ENCODE measurements around the gene BMF. TPM values are rescaled to one million over a fixed set of nuclear protein-coding genes. Genes with fewer than 3 reads are reported as not detected.

BMF gene
- polyA plus RNA-seq, 2 of the 4 experiments (the other 2 are of a cell fraction) = 1.4 to 1.6 TPM

DNA sequence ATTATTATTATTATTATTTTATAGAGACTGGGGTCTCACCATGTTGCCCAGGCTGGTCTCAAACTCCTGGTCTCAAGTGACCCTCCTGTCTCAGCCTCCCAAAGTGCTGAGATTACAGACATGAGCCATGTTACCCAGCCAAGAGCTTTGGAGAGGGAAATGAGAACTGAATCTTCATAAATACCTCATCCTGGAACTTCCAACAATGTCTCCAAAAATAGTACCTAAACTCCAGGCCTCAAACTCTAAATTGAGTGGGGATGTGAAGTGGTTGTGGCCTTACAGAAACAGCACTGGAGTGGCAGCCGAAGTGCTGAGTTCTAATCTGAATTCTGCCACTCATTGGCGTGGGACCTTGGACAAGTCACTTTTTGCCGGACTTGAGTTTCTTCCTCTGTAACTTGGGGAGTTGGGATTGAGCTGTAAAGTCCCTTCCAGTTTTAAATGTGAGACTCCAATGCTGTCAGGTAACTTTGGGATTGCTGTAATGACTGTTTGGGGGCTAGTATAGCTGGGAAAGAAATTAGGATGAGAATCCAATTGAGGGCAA is 59.7 kb downstream of the BMF start:
- CTCF ChIA-PET = interaction anchor here (0.6 to 12.9 kb wide), 6 partner anchors 47 to 1350 kb away, joined by 3 to 174 read pairs (median 22); partner anchors contain the start of gene BMF
- POLR2A ChIA-PET = no interaction called here
- FAIRE-seq = no peak

DNA sequence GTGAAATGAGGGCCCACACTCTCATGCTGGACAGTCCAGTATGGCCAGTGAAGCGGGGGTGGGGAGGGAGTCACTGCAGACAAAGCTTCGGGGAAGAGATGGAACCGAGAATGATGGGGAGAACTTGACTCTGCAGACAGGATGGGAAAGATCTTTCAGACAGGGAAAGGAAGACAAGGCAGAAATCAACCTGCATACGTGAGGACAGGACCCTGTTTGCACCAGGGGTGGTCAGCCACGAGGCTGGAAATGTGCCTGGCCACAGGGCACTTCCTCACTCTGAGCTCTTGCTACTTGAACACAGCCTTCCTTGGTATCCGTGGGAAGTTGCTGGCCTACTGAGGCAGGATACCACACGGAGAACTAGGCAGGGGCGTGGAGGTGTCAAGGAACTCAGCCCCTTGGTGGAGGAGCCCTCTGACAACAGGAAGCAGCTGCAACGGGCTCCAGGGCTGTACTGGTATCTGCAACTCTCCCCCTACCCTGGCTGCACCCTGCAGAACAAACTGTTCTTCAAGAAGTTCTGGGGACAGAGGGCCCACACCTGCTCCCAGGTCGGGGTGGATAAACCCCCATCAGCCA is 60.4 kb downstream of the BMF start:
- H3K4me3 ChIP-seq = no peak overlapping the region
- 90% methylated on average over 10 of the region's 10 CpGs for WGBS (ENCODE audit: missing lambda C conversion rate)
- TF ChIP-seq HDAC2 (IDR thresholded peaks at IDR 0.05) (no peak), GATA3 (IDR thresholded peaks at IDR 0.05; ENCODE audit: borderline replicate concordance) (no peak), RFX5 (IDR thresholded peaks at IDR 0.05) (no peak), HEYL (CRISPR knock-in tag; IDR thresholded peaks at IDR 0.05) (no peak), JUNB (IDR thresholded peaks at IDR 0.05) (no peak), FOXS1 (CRISPR knock-in tag; IDR thresholded peaks at IDR 0.05) (no peak), RCOR1 (IDR thresholded peaks at IDR 0.05; ENCODE audit: low read depth, low read length) (no peak)
- TF ChIP-seq, protein P1, sequence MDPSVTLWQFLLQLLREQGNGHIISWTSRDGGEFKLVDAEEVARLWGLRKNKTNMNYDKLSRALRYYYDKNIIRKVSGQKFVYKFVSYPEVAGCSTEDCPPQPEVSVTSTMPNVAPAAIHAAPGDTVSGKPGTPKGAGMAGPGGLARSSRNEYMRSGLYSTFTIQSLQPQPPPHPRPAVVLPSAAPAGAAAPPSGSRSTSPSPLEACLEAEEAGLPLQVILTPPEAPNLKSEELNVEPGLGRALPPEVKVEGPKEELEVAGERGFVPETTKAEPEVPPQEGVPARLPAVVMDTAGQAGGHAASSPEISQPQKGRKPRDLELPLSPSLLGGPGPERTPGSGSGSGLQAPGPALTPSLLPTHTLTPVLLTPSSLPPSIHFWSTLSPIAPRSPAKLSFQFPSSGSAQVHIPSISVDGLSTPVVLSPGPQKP (IDR thresholded peaks at IDR 0.05; ENCODE audit: low read depth, low read length) = no peak
- TF ChIP-seq, protein P2, sequence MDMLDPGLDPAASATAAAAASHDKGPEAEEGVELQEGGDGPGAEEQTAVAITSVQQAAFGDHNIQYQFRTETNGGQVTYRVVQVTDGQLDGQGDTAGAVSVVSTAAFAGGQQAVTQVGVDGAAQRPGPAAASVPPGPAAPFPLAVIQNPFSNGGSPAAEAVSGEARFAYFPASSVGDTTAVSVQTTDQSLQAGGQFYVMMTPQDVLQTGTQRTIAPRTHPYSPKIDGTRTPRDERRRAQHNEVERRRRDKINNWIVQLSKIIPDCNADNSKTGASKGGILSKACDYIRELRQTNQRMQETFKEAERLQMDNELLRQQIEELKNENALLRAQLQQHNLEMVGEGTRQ (IDR thresholded peaks at IDR 0.05) = no peak
- TF ChIP-seq, protein P3, sequence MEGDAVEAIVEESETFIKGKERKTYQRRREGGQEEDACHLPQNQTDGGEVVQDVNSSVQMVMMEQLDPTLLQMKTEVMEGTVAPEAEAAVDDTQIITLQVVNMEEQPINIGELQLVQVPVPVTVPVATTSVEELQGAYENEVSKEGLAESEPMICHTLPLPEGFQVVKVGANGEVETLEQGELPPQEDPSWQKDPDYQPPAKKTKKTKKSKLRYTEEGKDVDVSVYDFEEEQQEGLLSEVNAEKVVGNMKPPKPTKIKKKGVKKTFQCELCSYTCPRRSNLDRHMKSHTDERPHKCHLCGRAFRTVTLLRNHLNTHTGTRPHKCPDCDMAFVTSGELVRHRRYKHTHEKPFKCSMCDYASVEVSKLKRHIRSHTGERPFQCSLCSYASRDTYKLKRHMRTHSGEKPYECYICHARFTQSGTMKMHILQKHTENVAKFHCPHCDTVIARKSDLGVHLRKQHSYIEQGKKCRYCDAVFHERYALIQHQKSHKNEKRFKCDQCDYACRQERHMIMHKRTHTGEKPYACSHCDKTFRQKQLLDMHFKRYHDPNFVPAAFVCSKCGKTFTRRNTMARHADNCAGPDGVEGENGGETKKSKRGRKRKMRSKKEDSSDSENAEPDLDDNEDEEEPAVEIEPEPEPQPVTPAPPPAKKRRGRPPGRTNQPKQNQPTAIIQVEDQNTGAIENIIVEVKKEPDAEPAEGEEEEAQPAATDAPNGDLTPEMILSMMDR (IDR thresholded peaks at IDR 0.05) = no peak
- peaks cover 47% of the 10 kb centered on the region for H3K4me1 ChIP-seq
- no peak for DNase-seq (ENCODE audit: low read depth in 1 of 2, low spot score in 1 of 2)
- ChIA-PET CTCF (interaction anchor here (0.6 to 12.9 kb wide), 8 partner anchors 11 to 1349 kb away, joined by 3 to 174 read pairs (median 5); partner anchors contain the start of genes BMF and BUB1B), POLR2A (interaction anchor here (1.2 kb wide), 1 partner anchor 61 kb away, joined by 5 read pairs; the partner anchor contains the start of gene BMF)
- ATAC-seq = no peak
- H3K27ac ChIP-seq = peak overlapping the region; percentile 76 to 85; a peak in 4 of 6 replicates
- no peaks in the 10 kb centered on the region for H3K9me3 ChIP-seq
- no peak for FAIRE-seq
- peak overlapping the region; percentile 68; the same call in 1 of the 3 replicates for H3K4me2 ChIP-seq

More for the DNA sequence above, 59.7 kb downstream of the BMF start:
- 97% methylated on average over 3 of the region's 3 CpGs for WGBS (ENCODE audit: missing lambda C conversion rate)
- H3K4me2 ChIP-seq = no peak overlapping the region
- DNase-seq (ENCODE audit: low read depth in 1 of 2, low spot score in 1 of 2) = no peak
- no peak overlapping the region for H3K27ac ChIP-seq
- H3K9me3 ChIP-seq = no peaks in the 10 kb centered on the region
- no peak overlapping the region for H3K4me3 ChIP-seq
- peaks cover 47% of the 10 kb centered on the region for H3K4me1 ChIP-seq
- TF ChIP-seq JUNB (IDR thresholded peaks at IDR 0.05) (no peak), HOXB5 (CRISPR knock-in tag; IDR thresholded peaks at IDR 0.05) (no peak), EHMT2 (IDR thresholded peaks at IDR 0.05; ENCODE audit: low read depth) (no peak), HDAC2 (IDR thresholded peaks at IDR 0.05) (no peak), SMC3 (IDR thresholded peaks at IDR 0.05) (no peak), CBX2 (IDR thresholded peaks at IDR 0.05; ENCODE audit: borderline replicate concordance, low read depth) (no peak), HOXA7 (CRISPR knock-in tag; IDR thresholded peaks at IDR 0.05) (no peak), CHD4 (IDR thresholded peaks at IDR 0.05; ENCODE audit: borderline replicate concordance) (no peak), MAZ (IDR thresholded peaks at IDR 0.05; ENCODE audit: borderline replicate concordance, low read depth, low read length) (no peak), FOSB (CRISPR knock-in tag; IDR thresholded peaks at IDR 0.05) (no peak), ZSCAN20 (CRISPR knock-in tag; IDR thresholded peaks at IDR 0.05) (no peak), NPAS2 (CRISPR knock-in tag; IDR thresholded peaks at IDR 0.05; ENCODE audit: borderline replicate concordance) (no peak), POLR2A (IDR thresholded peaks at IDR 0.05; ENCODE audit: low read length) (no peak)
- TF ChIP-seq, protein P2 (IDR thresholded peaks at IDR 0.05) = no peak
- TF ChIP-seq, protein P4, sequence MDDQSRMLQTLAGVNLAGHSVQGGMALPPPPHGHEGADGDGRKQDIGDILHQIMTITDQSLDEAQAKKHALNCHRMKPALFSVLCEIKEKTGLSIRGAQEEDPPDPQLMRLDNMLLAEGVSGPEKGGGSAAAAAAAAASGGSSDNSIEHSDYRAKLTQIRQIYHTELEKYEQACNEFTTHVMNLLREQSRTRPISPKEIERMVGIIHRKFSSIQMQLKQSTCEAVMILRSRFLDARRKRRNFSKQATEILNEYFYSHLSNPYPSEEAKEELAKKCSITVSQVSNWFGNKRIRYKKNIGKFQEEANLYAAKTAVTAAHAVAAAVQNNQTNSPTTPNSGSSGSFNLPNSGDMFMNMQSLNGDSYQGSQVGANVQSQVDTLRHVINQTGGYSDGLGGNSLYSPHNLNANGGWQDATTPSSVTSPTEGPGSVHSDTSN (IDR thresholded peaks at IDR 0.05) = no peak
- TF ChIP-seq, protein P5, sequence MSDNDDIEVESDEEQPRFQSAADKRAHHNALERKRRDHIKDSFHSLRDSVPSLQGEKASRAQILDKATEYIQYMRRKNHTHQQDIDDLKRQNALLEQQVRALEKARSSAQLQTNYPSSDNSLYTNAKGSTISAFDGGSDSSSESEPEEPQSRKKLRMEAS (IDR thresholded peaks at IDR 0.05) = no peak
- TF ChIP-seq, protein P1 (IDR thresholded peaks at IDR 0.05; ENCODE audit: low read depth, low read length) = no peak
- TF ChIP-seq, protein P6, sequence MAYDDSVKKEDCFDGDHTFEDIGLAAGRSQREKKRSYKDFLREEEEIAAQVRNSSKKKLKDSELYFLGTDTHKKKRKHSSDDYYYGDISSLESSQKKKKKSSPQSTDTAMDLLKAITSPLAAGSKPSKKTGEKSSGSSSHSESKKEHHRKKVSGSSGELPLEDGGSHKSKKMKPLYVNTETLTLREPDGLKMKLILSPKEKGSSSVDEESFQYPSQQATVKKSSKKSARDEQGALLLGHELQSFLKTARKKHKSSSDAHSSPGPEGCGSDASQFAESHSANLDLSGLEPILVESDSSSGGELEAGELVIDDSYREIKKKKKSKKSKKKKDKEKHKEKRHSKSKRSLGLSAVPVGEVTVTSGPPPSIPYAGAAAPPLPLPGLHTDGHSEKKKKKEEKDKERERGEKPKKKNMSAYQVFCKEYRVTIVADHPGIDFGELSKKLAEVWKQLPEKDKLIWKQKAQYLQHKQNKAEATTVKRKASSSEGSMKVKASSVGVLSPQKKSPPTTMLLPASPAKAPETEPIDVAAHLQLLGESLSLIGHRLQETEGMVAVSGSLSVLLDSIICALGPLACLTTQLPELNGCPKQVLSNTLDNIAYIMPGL (CRISPR knock-in tag; IDR thresholded peaks at IDR 0.05; ENCODE audit: borderline replicate concordance) = no peak
- no peak for ATAC-seq
